Fibroblast of lung (primary cell): ENCODE results near the gene GTF2H2. TPM values are rescaled to one million over a fixed set of nuclear protein-coding genes. Genes with fewer than 3 reads are reported as not detected.
"Not testable (repeated sequence)": the region's sequence is repeated elsewhere in the genome, so short reads cannot be mapped to it uniquely, and the experiment has no call there.

Source experiments
- DNase-seq, 2 donors: peaks; one replicate each; pipeline versions ENCODE4 v3.0.0 to v3.0.0-alpha.2; 2010; ENCODE audit warnings: low read depth in 2 of 2
- H2AFZ ChIP-seq: 2 replicates; pipeline ENCODE4 v1.5.1; 2012; ENCODE audit warnings: low read length, control low read depth, inconsistent platforms
- H3K27ac ChIP-seq: 2 replicates; pipeline ENCODE4 v1.5.1; 2011; ENCODE audit warnings: low read length, control low read depth; ENCODE audit not compliant: insufficient read depth
- H3K27me3 ChIP-seq: 2 replicates; pipeline ENCODE4 v1.5.1; 2011; ENCODE audit warnings: mild to moderate bottlenecking, low read length; ENCODE audit not compliant: control insufficient read depth, insufficient read depth
- H3K36me3 ChIP-seq: 2 replicates; pipeline ENCODE4 v1.5.1; 2011; ENCODE audit warnings: low read length; ENCODE audit not compliant: control insufficient read depth, insufficient read depth
- H3K4me1 ChIP-seq: 2 replicates; pipeline ENCODE4 v1.5.1; 2011; ENCODE audit warnings: low read length; ENCODE audit not compliant: control insufficient read depth, insufficient read depth; ENCODE audit errors: extremely low read depth
- H3K4me2 ChIP-seq: 2 replicates; pipeline ENCODE4 v1.5.1; 2011; ENCODE audit warnings: low read length, control low read depth; ENCODE audit not compliant: insufficient read depth; ENCODE audit errors: extremely low read depth
- H3K4me3 ChIP-seq, 4 experiments: fragments of 200-600 bp in 1 of 4; sonication (generic) in 1 of 4; replicated peaks in 1 of 4; 2 replicates each; pipeline ENCODE4 v1.5.1; 2011 to 2016; ENCODE audit warnings: low read length in 4 of 4, low read depth in 3 of 4, mild to moderate bottlenecking in 3 of 4, control low read depth in 2 of 4, inconsistent platforms in 1 of 4, mixed read lengths in 1 of 4; ENCODE audit not compliant: insufficient read depth in 1 of 4; ENCODE audit errors: control extremely low read depth in 1 of 4
- H3K79me2 ChIP-seq: 2 replicates; pipeline ENCODE4 v1.5.1; 2012; ENCODE audit warnings: mild to moderate bottlenecking, low read length, inconsistent platforms; ENCODE audit not compliant: control insufficient read depth, insufficient read depth
- H3K9ac ChIP-seq: 2 replicates; pipeline ENCODE4 v1.5.1; 2011; ENCODE audit warnings: mild to moderate bottlenecking, low read length, control low read depth; ENCODE audit not compliant: insufficient read depth
- H3K9me3 ChIP-seq: 2 replicates; pipeline ENCODE4 v1.5.1; 2012; ENCODE audit warnings: low read depth, low read length; ENCODE audit not compliant: control insufficient read depth, insufficient read depth
- H4K20me1 ChIP-seq: 2 replicates; pipeline ENCODE4 v1.5.1; 2011; ENCODE audit warnings: low read length; ENCODE audit not compliant: control insufficient read depth, insufficient read depth; ENCODE audit errors: extremely low read depth
- polyA plus RNA-seq, 2 donors: library from polyadenylated mRNA; depleted of rRNA in 1 of 2; stranded (reverse) in 1 of 2; unstranded in 1 of 2; fragments of >200 nt; gene quantifications; 2 replicates each; pipeline ENCODE4 v1.2.1, GENCODE V29; 2011 to 2012; ENCODE audit warnings: missing spikeins in 1 of 2
- total RNA-seq: library from RNA; depleted of rRNA; stranded (reverse); fragments of >200 nt; gene quantifications from 2 replicates; pipeline ENCODE4 v1.2.1, GENCODE V29; 2014

The GTF2H2 gene
- total and polyA plus RNA-seq, 2 donors (not counting 1 experiment from before 2014, with no cell fraction given), result 14.2 to 20.8 TPM

GRCh38 chr5:71088754-71089153 is 21.3 kb upstream of the GTF2H2 start:
- H2AFZ ChIP-seq, H3K27me3 ChIP-seq, H3K79me2 ChIP-seq, H3K27ac ChIP-seq, H3K4me3 ChIP-seq, H3K4me1 ChIP-seq, H3K9me3 ChIP-seq, DNase-seq, H3K36me3 ChIP-seq, H3K4me2 ChIP-seq, H3K9ac ChIP-seq, H4K20me1 ChIP-seq: not testable (repeated sequence)

GRCh38 chr5:71086145-71086544 is 18.7 kb upstream of the GTF2H2 start:
- DNase-seq, H3K79me2 ChIP-seq, H3K27me3 ChIP-seq, H2AFZ ChIP-seq, H3K27ac ChIP-seq, H4K20me1 ChIP-seq, H3K4me1 ChIP-seq, H3K9me3 ChIP-seq, H3K9ac ChIP-seq, H3K36me3 ChIP-seq, H3K4me3 ChIP-seq, H3K4me2 ChIP-seq: not testable (repeated sequence)

- not testable (repeated sequence) for H3K9ac ChIP-seq, H2AFZ ChIP-seq, H3K36me3 ChIP-seq, H3K79me2 ChIP-seq, H3K4me3 ChIP-seq, H3K27me3 ChIP-seq, H3K4me1 ChIP-seq, H4K20me1 ChIP-seq, DNase-seq, H3K9me3 ChIP-seq, H3K27ac ChIP-seq, H3K4me2 ChIP-seq
Measured at GRCh38 chr5:71084280-71085063, 17.0 kb upstream of the GTF2H2 start.

- H3K4me2 ChIP-seq, H3K4me1 ChIP-seq, H3K27ac ChIP-seq, H3K9ac ChIP-seq, H3K4me3 ChIP-seq, H2AFZ ChIP-seq, H3K79me2 ChIP-seq, H4K20me1 ChIP-seq, H3K9me3 ChIP-seq, H3K36me3 ChIP-seq, DNase-seq, H3K27me3 ChIP-seq: not testable (repeated sequence)
Measured at GRCh38 chr5:71082898-71083297, 15.4 kb upstream of the GTF2H2 start.

GRCh38 chr5:71082340-71082739 is 14.9 kb upstream of the GTF2H2 start:
- H3K9me3 ChIP-seq, H3K27me3 ChIP-seq, H2AFZ ChIP-seq, H3K4me1 ChIP-seq, H3K9ac ChIP-seq, H4K20me1 ChIP-seq, DNase-seq, H3K27ac ChIP-seq, H3K4me3 ChIP-seq, H3K79me2 ChIP-seq, H3K4me2 ChIP-seq, H3K36me3 ChIP-seq: not testable (repeated sequence)

DNA sequence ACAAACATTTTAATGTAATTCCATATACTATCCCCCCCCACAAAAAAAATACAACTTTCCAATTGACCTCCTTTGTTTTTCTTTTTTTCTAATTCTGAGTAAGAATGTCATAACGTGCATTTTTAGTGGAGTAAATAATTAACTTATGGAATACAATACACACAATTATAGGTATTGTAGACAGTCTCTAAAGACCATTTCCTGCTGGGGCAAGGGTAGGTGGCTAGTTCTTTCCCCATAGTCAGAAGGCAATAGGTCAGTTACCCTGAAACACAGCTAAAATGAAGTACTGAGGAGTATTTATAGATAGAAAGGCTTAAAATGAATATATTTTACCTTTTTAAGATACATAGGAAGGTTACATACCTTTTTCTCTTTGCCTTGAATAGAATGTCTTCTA is 6.2 kb downstream of the GTF2H2 start:
- H3K4me2 ChIP-seq, DNase-seq, H3K27ac ChIP-seq, H3K27me3 ChIP-seq, H3K36me3 ChIP-seq, H3K9ac ChIP-seq, H2AFZ ChIP-seq, H4K20me1 ChIP-seq, H3K4me3 ChIP-seq, H3K9me3 ChIP-seq, H3K4me1 ChIP-seq, H3K79me2 ChIP-seq: not testable (repeated sequence)

- H3K4me2 ChIP-seq, DNase-seq, H3K27ac ChIP-seq, H2AFZ ChIP-seq, H3K27me3 ChIP-seq, H3K4me3 ChIP-seq, H3K4me1 ChIP-seq, H3K9me3 ChIP-seq, H4K20me1 ChIP-seq, H3K9ac ChIP-seq, H3K36me3 ChIP-seq, H3K79me2 ChIP-seq: not testable (repeated sequence)
Measured at GRCh38 chr5:71059426-71059825, 8.1 kb downstream of the GTF2H2 start.
